HepG2 (cell line): ENCODE measurements around the gene BICDL1. TPM values are rescaled to one million over a fixed set of nuclear protein-coding genes. Genes with fewer than 3 reads are reported as not detected.

Experiments
- ATAC-seq: fragments of 200-7000 bp; cut with Tn5 transposase; 3 replicates; pipeline ENCODE4 v1.9.1; 2020; ENCODE audit warnings: mild to moderate bottlenecking, moderate library complexity
- BruUV-seq: library from RNA; stranded (reverse); fragments of 400-500 nt; replicated peaks from 2 replicates; lab custom pipeline; 2021; lab: Mats Ljungman, UMichigan
- CTCF ChIA-PET: fragments of 300-600 bp; formaldehyde crosslinking; extraction: SDS; loops from one replicate; lab custom pipeline; 2021; ENCODE audit warnings: low total read pairs, inconsistent platforms, low intra/inter-chr PET ratio; lab: Yijun Ruan, JAX
- POLR2A ChIA-PET: fragments of 350-600 bp; sonication (Branson Sonifier 250); formaldehyde crosslinking; loops from one replicate; lab custom pipeline; 2020; ENCODE audit warnings: antibody characterized with exemption, inconsistent platforms; lab: Yijun Ruan, JAX
- DNase-seq: peaks from one replicate; pipeline ENCODE4 v3.0.0-alpha.2; 2015; ENCODE audit warnings: low spot score
- FAIRE-seq: peaks from 3 replicates; lab custom pipeline; 2011; peaks lifted over from hg19 to GRCh38; lab: Jason Lieb, UNC
- H2AFZ ChIP-seq: one replicate; pipeline ENCODE4 v1.6.1; 2011; ENCODE audit warnings: low read length, inconsistent platforms
- H3K27ac ChIP-seq: fragments of 300-600 bp; 3 replicates; pipeline ENCODE4 v1.8.0; 2011; ENCODE audit warnings: mixed run types, mild to moderate bottlenecking, mixed read lengths, low read length, inconsistent platforms; ENCODE audit not compliant: insufficient read depth; ENCODE audit errors: extremely low read length
- H3K27me3 ChIP-seq, 2 experiments: fragments of 200-600 bp in 1 of 2; 2 replicates in 1 of 2; 3 replicates in 1 of 2; pipeline versions ENCODE4 v1.6.0 to v1.8.0; 2011; ENCODE audit warnings: low read length in 2 of 2, mild to moderate bottlenecking in 2 of 2, moderate library complexity in 2 of 2, inconsistent platforms in 1 of 2; ENCODE audit not compliant: insufficient read depth in 2 of 2, control insufficient read depth in 1 of 2
- H3K36me3 ChIP-seq, 2 experiments: fragments of 200-600 bp in 1 of 2; replicated peaks in 1 of 2; 2 replicates in 1 of 2; 3 replicates in 1 of 2; pipeline versions ENCODE4 v1.5.1 to v1.8.0; 2011; ENCODE audit warnings: low read length in 2 of 2, inconsistent platforms in 1 of 2; ENCODE audit not compliant: insufficient read depth in 2 of 2, control insufficient read depth in 1 of 2
- H3K4me1 ChIP-seq: 2 replicates; pipeline ENCODE4 v1.5.1; 2012; ENCODE audit warnings: low read length, inconsistent platforms; ENCODE audit not compliant: insufficient read depth
- H3K4me2 ChIP-seq: 2 replicates; pipeline ENCODE4 v1.6.0; 2011; ENCODE audit warnings: low read depth, low read length, inconsistent platforms
- H3K4me3 ChIP-seq, 3 experiments: fragments of 200-600 bp in 1 of 3; sonication (generic), shearing (Covaris generic) in 1 of 3; replicated peaks in 1 of 3; 2 replicates each; pipeline ENCODE4 v1.5.1; 2011 to 2016; ENCODE audit warnings: low read length in 3 of 3, inconsistent platforms in 2 of 3, low read depth in 2 of 3, mild to moderate bottlenecking in 2 of 3, control low read depth in 1 of 3, mixed read lengths in 1 of 3; ENCODE audit not compliant: insufficient read depth in 1 of 3
- H3K79me2 ChIP-seq: one replicate; pipeline ENCODE4 v1.6.1; 2011; ENCODE audit warnings: low read length, inconsistent platforms; ENCODE audit not compliant: insufficient read depth
- H3K9ac ChIP-seq: 2 replicates; pipeline ENCODE4 v1.6.0; 2011; ENCODE audit warnings: mild to moderate bottlenecking, low read depth, low read length, inconsistent platforms; ENCODE audit not compliant: insufficient read depth
- H3K9me3 ChIP-seq: 2 replicates; pipeline ENCODE4 v1.5.1; 2012; ENCODE audit warnings: mild to moderate bottlenecking, low read length
- H4K20me1 ChIP-seq: 2 replicates; pipeline ENCODE4 v1.6.0; 2011; ENCODE audit warnings: inconsistent platforms, mild to moderate bottlenecking, low read length, moderate library complexity; ENCODE audit not compliant: insufficient read depth
- AGO2 ChIP-seq: fragments of 200-400 bp; formaldehyde crosslinking; optimal IDR thresholded peaks from 2 replicates; pipeline ENCODE3; 2017; ENCODE audit warnings: mild to moderate bottlenecking, low read depth, low read length, moderate library complexity
- GRHL1 ChIP-seq: sonication (generic); formaldehyde crosslinking; conservative IDR thresholded peaks from 2 replicates; pipeline ENCODE4 v1.8.0; 2022; ENCODE audit warnings: missing genetic modification reagents
- PRDM15 ChIP-seq: sonication (generic); formaldehyde crosslinking; IDR thresholded peaks from 2 replicates; pipeline ENCODE4 v1.4.0; 2020; ENCODE audit warnings: missing genetic modification reagents
- PTBP1 ChIP-seq: fragments of 200-400 bp; formaldehyde crosslinking; IDR thresholded peaks from 2 replicates; pipeline ENCODE4 v1.6.1; 2018; ENCODE audit warnings: low read length, low read depth; ENCODE audit not compliant: poor library complexity, severe bottlenecking
- SIX1 ChIP-seq: sonication (generic); formaldehyde crosslinking; IDR thresholded peaks from 2 replicates; pipeline ENCODE4 v1.4.0; 2020; ENCODE audit warnings: missing genetic modification reagents, borderline replicate concordance
- ZNF124 ChIP-seq: sonication (generic); formaldehyde crosslinking; IDR thresholded peaks from 2 replicates; pipeline ENCODE4 v1.4.0; 2020; ENCODE audit warnings: missing genetic modification reagents
- ZNF138 ChIP-seq: sonication (generic); formaldehyde crosslinking; IDR thresholded peaks from 2 replicates; pipeline ENCODE4 v1.5.0; 2020; ENCODE audit warnings: mild to moderate bottlenecking, low read depth, missing genetic modification reagents
- ZNF687 ChIP-seq: sonication (generic); formaldehyde crosslinking; IDR thresholded peaks from 2 replicates; pipeline ENCODE4 v1.5.1; 2020; ENCODE audit warnings: mild to moderate bottlenecking, missing genetic modification reagents, moderate library complexity
- WGBS: methylation state at CpG from one replicate; pipeline ENCODE4 v1.1.6; 2017; ENCODE audit warnings: low lambda C conversion rate; 5-methylcytosine and 5-hydroxymethylcytosine counted together
- in situ Hi-C: cut with HindIII; loops from 2 replicates; pipeline ENCODE4 v1.10.0; 2017; ENCODE audit warnings: low pct_unique_long_range_greater_than_20kb; ENCODE audit not compliant: extremely low pct_ligation_motif_present
- intact Hi-C: fragments of 100-400 bp; cut with micrococcal nuclease; formaldehyde crosslinking; loops from one replicate; pipeline ENCODE4 v1.10.0; 2022; ENCODE audit not compliant: unreplicated experiment
- polyA plus RNA-seq, 8 experiments: library from polyadenylated mRNA; depleted of rRNA in 3 of 8; stranded (reverse) in 7 of 8; unstranded in 1 of 8; fragments of >200 nt; fragmentation: Illumina TruSeq in 4 of 8; extraction: Trizol in 4 of 8; gene quantifications; 2 replicates each; pipeline versions ENCODE4 v1.2.1 to v1.2.3, GENCODE V29; 2011 to 2016; ENCODE audit warnings: low read depth in 4 of 8, missing spikeins in 1 of 8, mixed read lengths in 1 of 8; ENCODE audit not compliant: insufficient read depth in 1 of 8
- total RNA-seq, 5 experiments: library from RNA; depleted of rRNA; stranded (reverse); fragments of >200 nt; fragmentation: Illumina TruSeq; extraction: Trizol; gene quantifications; 2 replicates each; pipeline ENCODE4 v1.2.3, GENCODE V29; 2016; ENCODE audit warnings: low read depth in 1 of 5

Gene BICDL1
- total and polyA plus RNA-seq, 2 of the 13 experiments (the other 11 are each of a cell fraction or from before 2014, with no cell fraction given): 3.6 to 9.7 TPM

GRCh38 chr12:120095736-120096135, 106.7 kb downstream of the BICDL1 start (continued):
- TF ChIP-seq PRDM15 (CRISPR knock-in tag): no peak
- TF ChIP-seq PTBP1: no peak
- TF ChIP-seq SIX1 (CRISPR knock-in tag): no peak
- no peak for TF ChIP-seq ZNF138

GRCh38 chr12:120096671-120097202, 107.7 kb downstream of the BICDL1 start:
- H3K27me3 ChIP-seq: no peaks in the 10 kb centered on the region
- no peak overlapping the region for H3K4me3 ChIP-seq
- no peaks in the 10 kb centered on the region for H3K9me3 ChIP-seq
- no peak for DNase-seq
- H3K4me1 ChIP-seq: peaks cover 17% of the 10 kb centered on the region
- in situ Hi-C loops (no loop called here), intact Hi-C loops (no loop called here)
- H3K27ac ChIP-seq: no peak overlapping the region
- peaks cover 14 to 47% of the 10 kb centered on the region in 2 experiments; a peak in 4 of 5 replicates for H3K36me3 ChIP-seq
- peaks cover 2% of the 10 kb centered on the region for H3K79me2 ChIP-seq
- BruUV-seq: no TSS peak
- H3K9ac ChIP-seq: no peak overlapping the region
- no peaks in the 10 kb centered on the region; the same call in 1 of the 2 replicates for H4K20me1 ChIP-seq
- no peak for FAIRE-seq
- CTCF ChIA-PET: no interaction called here
- no peak for ATAC-seq
- H3K4me2 ChIP-seq: no peak overlapping the region
- 97% methylated on average over 34 of the region's 34 CpGs for WGBS
- TF ChIP-seq GRHL1 (no peak), AGO2 (peak; percentile 52), ZNF124 (no peak), ZNF687 (CRISPR knock-in tag) (no peak)
- H2AFZ ChIP-seq: no peak overlapping the region
- POLR2A ChIA-PET: no interaction called here
